DOHH2 (cell line): ENCODE measurements around the gene DDX17.
"Not testable (repeated sequence)": the region's sequence is repeated elsewhere in the genome, so short reads cannot be mapped to it uniquely, and the experiment has no call there.

Experiments used
- H3F3A ChIP-seq: fragments of 200-600 bp; sonication (generic), shearing (Covaris generic); 2 replicates; pipeline ENCODE4 v1.6.0; 2016; ENCODE audit warnings: antibody characterized with exemption, mild to moderate bottlenecking; ENCODE audit not compliant: control insufficient read depth, insufficient read depth
- H3K27ac ChIP-seq: fragments of 200-600 bp; sonication (generic); 2 replicates; pipeline ENCODE4 v1.5.1; 2014; ENCODE audit warnings: low read depth, mild to moderate bottlenecking, low read length, moderate library complexity
- H3K27me3 ChIP-seq: fragments of 200-600 bp; sonication (generic); 2 replicates; pipeline ENCODE4 v1.6.1; 2014; ENCODE audit warnings: mild to moderate bottlenecking, low read length, mixed read lengths; ENCODE audit not compliant: control insufficient read depth
- H3K36me3 ChIP-seq: fragments of 200-600 bp; sonication (generic); 2 replicates; pipeline ENCODE4 v1.6.1; 2014; ENCODE audit warnings: mild to moderate bottlenecking, low read length, moderate library complexity, mixed read lengths; ENCODE audit not compliant: control insufficient read depth
- H3K4me1 ChIP-seq: fragments of 200-600 bp; sonication (generic); 2 replicates; pipeline ENCODE4 v1.6.1; 2014; ENCODE audit warnings: mild to moderate bottlenecking, low read length, mixed read lengths; ENCODE audit not compliant: control insufficient read depth
- H3K4me2 ChIP-seq: fragments of 200-600 bp; sonication (generic); 2 replicates; pipeline ENCODE4 v1.6.0; 2014; ENCODE audit warnings: mild to moderate bottlenecking, low read length, moderate library complexity
- H3K4me3 ChIP-seq: fragments of 200-600 bp; sonication (generic); 2 replicates; pipeline ENCODE4 v1.5.1; 2014; ENCODE audit warnings: mild to moderate bottlenecking, low read length, mixed read lengths
- H3K79me2 ChIP-seq: fragments of 200-600 bp; sonication (generic); 2 replicates; pipeline ENCODE4 v1.6.1; 2014; ENCODE audit warnings: mild to moderate bottlenecking, low read length, mixed read lengths; ENCODE audit not compliant: control insufficient read depth
- H3K9me2 ChIP-seq: fragments of 200-600 bp; sonication (generic); replicated peaks from 2 replicates; pipeline ENCODE4 v1.6.1; 2014; ENCODE audit warnings: mild to moderate bottlenecking, low read length, mixed read lengths; ENCODE audit not compliant: control insufficient read depth
- H3K9me3 ChIP-seq: fragments of 200-600 bp; sonication (generic); 2 replicates; pipeline ENCODE4 v1.6.1; 2014; ENCODE audit warnings: antibody characterized with exemption, low read length, mixed read lengths; ENCODE audit not compliant: control insufficient read depth, insufficient read depth
- H4K20me1 ChIP-seq: fragments of 200-600 bp; sonication (generic); 2 replicates; pipeline ENCODE4 v1.6.0; 2014; ENCODE audit warnings: low read depth, mild to moderate bottlenecking, antibody characterized with exemption, low read length, moderate library complexity; ENCODE audit not compliant: control insufficient read depth, insufficient read depth
- CTCF ChIP-seq: fragments of 200-600 bp; sonication (generic); IDR thresholded peaks from one replicate; pipeline ENCODE4 v1.5.1; 2014; ENCODE audit warnings: antibody characterized with exemption, mild to moderate bottlenecking, low read depth, low read length; ENCODE audit not compliant: poor library complexity, severe bottlenecking
- EZH2phosphoT487 ChIP-seq: fragments of 200-600 bp; sonication (generic); IDR thresholded peaks from 2 replicates; pipeline ENCODE4 v1.6.1; 2017; ENCODE audit warnings: borderline replicate concordance, mild to moderate bottlenecking, antibody characterized with exemption, low read length, moderate library complexity, mixed read lengths

The DDX17 gene

GRCh38 chr22:38471237-38471636, 34.9 kb downstream of the DDX17 start:
- H3K27ac ChIP-seq, result no peak overlapping the region
- no peaks in the 10 kb centered on the region for H4K20me1 ChIP-seq
- TF ChIP-seq EZH2phosphoT487 (no peak), CTCF (no peak)
- no peaks in the 10 kb centered on the region for H3K9me3 ChIP-seq
- H3F3A ChIP-seq, result no peaks in the 10 kb centered on the region
- H3K4me2 ChIP-seq, result no peak overlapping the region
- H3K36me3 ChIP-seq, result no peaks in the 10 kb centered on the region
- no peaks in the 10 kb centered on the region for H3K4me1 ChIP-seq
- H3K9me2 ChIP-seq, result no peaks in the 10 kb centered on the region
- no peak overlapping the region for H3K4me3 ChIP-seq
- H3K27me3 ChIP-seq, result peaks cover 31% of the 10 kb centered on the region
- H3K79me2 ChIP-seq, result no peaks in the 10 kb centered on the region

GRCh38 chr22:38470179-38470578, 35.9 kb downstream of the DDX17 start:
- H3K36me3 ChIP-seq, H4K20me1 ChIP-seq, H3K27ac ChIP-seq, H3K4me2 ChIP-seq, H3K79me2 ChIP-seq, H3K4me1 ChIP-seq, H3K9me3 ChIP-seq, H3F3A ChIP-seq, H3K9me2 ChIP-seq, H3K4me3 ChIP-seq: not testable (repeated sequence)
- H3K27me3 ChIP-seq, result peaks cover 41% of the 10 kb centered on the region

- Histone ChIP-seq H3K27ac (no peak overlapping the region), H3K79me2 (no peaks in the 10 kb centered on the region), H3K9me2 (no peaks in the 10 kb centered on the region), H3F3A (no peaks in the 10 kb centered on the region), H3K4me1 (no peaks in the 10 kb centered on the region), H3K27me3 (peaks cover 44% of the 10 kb centered on the region), H3K36me3 (no peaks in the 10 kb centered on the region), H3K4me3 (no peak overlapping the region), H4K20me1 (no peaks in the 10 kb centered on the region), H3K9me3 (no peaks in the 10 kb centered on the region), H3K4me2 (no peak overlapping the region)
- TF ChIP-seq EZH2phosphoT487, result no peak
- no peak for TF ChIP-seq CTCF
Observed at GRCh38 chr22:38469306-38469781, 36.8 kb downstream of the DDX17 start.

GRCh38 chr22:38468443-38469305, 37.4 kb downstream of the DDX17 start:
- TF ChIP-seq CTCF (peak; percentile 43), EZH2phosphoT487 (no peak)
- Histone ChIP-seq H4K20me1 (no peaks in the 10 kb centered on the region), H3K4me3 (no peak overlapping the region), H3K9me3 (no peaks in the 10 kb centered on the region), H3F3A (no peaks in the 10 kb centered on the region), H3K27ac (no peak overlapping the region), H3K9me2 (no peaks in the 10 kb centered on the region), H3K36me3 (no peaks in the 10 kb centered on the region), H3K4me1 (no peaks in the 10 kb centered on the region), H3K27me3 (peaks cover 45% of the 10 kb centered on the region), H3K79me2 (no peaks in the 10 kb centered on the region), H3K4me2 (peak overlapping the region; percentile 27; the same call in 1 of the 2 replicates)
